ENCODE results near the gene FGF21.

GRCh38 chr19:48719263-48720171, 35.8 kb upstream of the FGF21 start, which contains the start of gene MAMSTR:
- TF ChIP-seq, protein P1, sequence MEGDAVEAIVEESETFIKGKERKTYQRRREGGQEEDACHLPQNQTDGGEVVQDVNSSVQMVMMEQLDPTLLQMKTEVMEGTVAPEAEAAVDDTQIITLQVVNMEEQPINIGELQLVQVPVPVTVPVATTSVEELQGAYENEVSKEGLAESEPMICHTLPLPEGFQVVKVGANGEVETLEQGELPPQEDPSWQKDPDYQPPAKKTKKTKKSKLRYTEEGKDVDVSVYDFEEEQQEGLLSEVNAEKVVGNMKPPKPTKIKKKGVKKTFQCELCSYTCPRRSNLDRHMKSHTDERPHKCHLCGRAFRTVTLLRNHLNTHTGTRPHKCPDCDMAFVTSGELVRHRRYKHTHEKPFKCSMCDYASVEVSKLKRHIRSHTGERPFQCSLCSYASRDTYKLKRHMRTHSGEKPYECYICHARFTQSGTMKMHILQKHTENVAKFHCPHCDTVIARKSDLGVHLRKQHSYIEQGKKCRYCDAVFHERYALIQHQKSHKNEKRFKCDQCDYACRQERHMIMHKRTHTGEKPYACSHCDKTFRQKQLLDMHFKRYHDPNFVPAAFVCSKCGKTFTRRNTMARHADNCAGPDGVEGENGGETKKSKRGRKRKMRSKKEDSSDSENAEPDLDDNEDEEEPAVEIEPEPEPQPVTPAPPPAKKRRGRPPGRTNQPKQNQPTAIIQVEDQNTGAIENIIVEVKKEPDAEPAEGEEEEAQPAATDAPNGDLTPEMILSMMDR (IDR thresholded peaks at IDR 0.05; ENCODE audit: borderline replicate concordance, extremely low read depth, low read length, poor library complexity, severe bottlenecking): no peak
- no peak for TF ChIP-seq EZH2 (IDR thresholded peaks at IDR 0.05; ENCODE audit: borderline replicate concordance, low read depth, low read length, severe bottlenecking)
